OCI-LY3 (cell line): ENCODE data around the gene ATP5IF1.

Source experiments
- H2AFZ ChIP-seq: fragments of 200-600, 300-600 bp; shearing (Covaris generic); 2 replicates; pipeline ENCODE4 v1.6.0; 2014; ENCODE audit warnings: antibody characterized with exemption, low read depth, low read length
- H3K27ac ChIP-seq: fragments of 200-600, 300-600 bp; sonication (generic); 2 replicates; pipeline ENCODE4 v1.5.1; 2014; ENCODE audit warnings: mild to moderate bottlenecking, low read length, moderate library complexity, mixed read lengths
- H3K27me3 ChIP-seq: fragments of 200-600, 300-600 bp; sonication (generic); 2 replicates; pipeline ENCODE4 v1.6.1; 2014; ENCODE audit warnings: low read depth, low read length, mixed read lengths
- H3K36me3 ChIP-seq: fragments of 200-600, 300-600 bp; sonication (generic); replicated peaks from 2 replicates; pipeline ENCODE3; 2014; ENCODE audit warnings: low read depth, low read length, mixed read lengths
- H3K4me1 ChIP-seq: fragments of 300-600, 200-600 bp; sonication (generic); 2 replicates; pipeline ENCODE4 v1.6.1; 2014; ENCODE audit warnings: low read length, mixed read lengths
- H3K4me2 ChIP-seq: fragments of 200-600, 300-600 bp; sonication (generic); 2 replicates; pipeline ENCODE4 v1.6.1; 2014; ENCODE audit warnings: low read length, mixed read lengths
- H3K4me3 ChIP-seq: fragments of 300-600, 200-600 bp; sonication (generic); 2 replicates; pipeline ENCODE4 v1.5.1; 2014; ENCODE audit warnings: antibody characterized with exemption, mild to moderate bottlenecking, low read length, moderate library complexity
- H3K79me2 ChIP-seq: fragments of 300-600, 200-600 bp; shearing (Covaris generic); 2 replicates; pipeline ENCODE4 v1.6.1; 2014; ENCODE audit warnings: mild to moderate bottlenecking, low read length, mixed read lengths
- H3K9ac ChIP-seq: fragments of 300-600, 200-600 bp; shearing (Covaris generic); 2 replicates; pipeline ENCODE4 v1.6.0; 2014; ENCODE audit warnings: mild to moderate bottlenecking, low read length, moderate library complexity
- H3K9me3 ChIP-seq: fragments of 200-600, 300-600 bp; shearing (Covaris generic); 2 replicates; pipeline ENCODE4 v1.6.1; 2014; ENCODE audit warnings: low read length, mixed read lengths; ENCODE audit not compliant: insufficient read depth
- H4K20me1 ChIP-seq: fragments of 200-600, 300-600 bp; sonication (generic); 2 replicates; pipeline ENCODE4 v1.6.1; 2016; ENCODE audit warnings: low read length, mixed read lengths; ENCODE audit not compliant: insufficient read depth
- CTCF ChIP-seq: fragments of 200-600, 300-600 bp; sonication (generic); IDR thresholded peaks from 2 replicates; pipeline ENCODE4 v1.5.1; 2014; ENCODE audit warnings: antibody characterized with exemption, low read length, low read depth
- EZH2phosphoT487 ChIP-seq: fragments of 200-600 bp; shearing (Covaris generic); IDR thresholded peaks from 2 replicates; pipeline ENCODE4 v1.6.1; 2018; ENCODE audit warnings: antibody characterized with exemption, mixed run types, low read depth

Gene ATP5IF1

DNA sequence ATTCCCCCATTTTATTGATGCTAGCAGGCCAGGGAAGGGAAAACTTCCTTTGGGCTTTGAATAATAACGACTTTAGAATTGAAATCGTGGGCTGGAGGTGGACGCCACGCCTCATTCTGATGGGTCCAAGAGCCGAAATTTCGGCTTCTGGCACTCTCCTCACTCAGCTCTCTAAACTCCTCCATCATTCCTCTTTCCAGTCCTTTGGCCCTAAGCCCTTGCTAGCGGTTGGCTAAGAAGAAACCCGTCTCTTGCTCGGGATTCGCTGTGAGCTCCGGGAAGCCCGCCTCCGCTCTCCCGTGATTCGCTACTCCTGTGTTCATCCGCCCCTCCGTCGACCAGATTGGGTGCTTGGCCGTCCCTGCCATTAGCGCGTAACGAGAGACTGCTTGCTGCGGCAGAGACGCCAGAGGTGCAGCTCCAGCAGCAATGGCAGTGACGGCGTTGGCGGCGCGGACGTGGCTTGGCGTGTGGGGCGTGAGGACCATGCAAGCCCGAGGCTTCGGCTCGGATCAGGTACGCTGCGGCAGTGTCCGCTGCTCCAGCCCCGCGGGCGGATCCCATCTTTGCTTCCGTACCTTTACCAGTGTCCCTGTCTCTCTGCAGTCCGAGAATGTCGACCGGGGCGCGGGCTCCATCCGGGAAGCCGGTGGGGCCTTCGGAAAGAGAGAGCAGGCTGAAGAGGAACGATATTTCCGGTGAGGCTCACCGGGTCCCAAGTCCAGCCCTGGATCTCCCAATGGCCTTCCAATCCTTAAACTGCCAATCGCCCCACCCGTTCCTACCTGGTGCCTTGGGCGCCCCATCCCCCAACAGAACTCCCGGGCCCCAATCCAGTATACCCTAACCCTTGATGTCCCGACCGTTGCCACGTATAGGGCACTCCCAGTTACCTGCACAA lies at the start of gene ATP5IF1:
Gene ATP5IF1, plus strand, starts transcription at position 370 of the 901 bp plus-strand sequence. Its CDS starts 60 bp downstream, at position 430.
- peak within 1 kb of the TSS; percentile 41 for H3K27ac ChIP-seq
- no peaks in the 10 kb centered on the region for H3K27me3 ChIP-seq
- peak within 1 kb of the TSS; percentile 92 for H2AFZ ChIP-seq
- H3K36me3 ChIP-seq: peaks cover 8% of the 10 kb centered on the region
- H3K4me1 ChIP-seq: peaks cover 9% of the 10 kb centered on the region
- H4K20me1 ChIP-seq: no peaks in the 10 kb centered on the region
- H3K9me3 ChIP-seq: no peaks in the 10 kb centered on the region
- H3K4me2 ChIP-seq: peak within 1 kb of the TSS; percentile 89
- TF ChIP-seq EZH2phosphoT487 (no peak), CTCF (no peak)
- peak within 1 kb of the TSS; percentile 96 for H3K9ac ChIP-seq
- peak within 1 kb of the TSS; percentile 100 for H3K4me3 ChIP-seq
- H3K79me2 ChIP-seq: peaks cover 29% of the 10 kb centered on the region

DNA sequence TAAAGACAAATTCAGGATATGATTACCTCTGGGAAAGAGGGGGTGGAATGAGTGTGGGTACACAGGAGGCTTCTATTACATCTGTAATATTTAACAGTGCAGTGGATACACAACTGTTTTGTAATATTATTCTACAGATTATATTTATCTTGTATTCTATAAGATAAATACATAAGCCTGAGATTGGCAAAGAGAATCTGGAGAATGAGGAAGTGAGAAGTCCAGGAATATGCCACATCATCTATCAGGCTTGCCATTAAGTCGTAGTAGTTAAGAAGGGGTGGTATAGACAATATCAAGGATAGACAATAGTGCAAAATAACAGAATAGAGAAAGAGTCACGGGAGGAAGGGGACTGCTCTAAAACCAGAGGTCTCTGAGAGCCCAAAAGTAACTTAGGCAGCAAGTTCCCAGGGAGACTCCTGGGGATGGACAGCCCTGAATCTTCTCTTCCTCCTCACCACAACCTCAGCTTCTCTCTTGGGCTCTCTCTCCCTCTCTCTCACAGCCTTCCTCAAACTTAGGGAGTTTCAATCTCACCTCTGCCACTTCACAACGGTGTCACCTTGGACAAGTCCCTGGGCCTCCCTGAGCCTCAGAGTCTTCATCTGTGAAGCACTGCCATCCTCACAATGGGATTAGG lies 45.5 kb upstream of the ATP5IF1 start:
- no peak for TF ChIP-seq CTCF
- H3K36me3 ChIP-seq: no peaks in the 10 kb centered on the region
- no peaks in the 10 kb centered on the region for H4K20me1 ChIP-seq
- H3K4me1 ChIP-seq: no peaks in the 10 kb centered on the region
- H3K27ac ChIP-seq: no peak overlapping the region
- no peak overlapping the region for H3K4me2 ChIP-seq
- H2AFZ ChIP-seq: no peak overlapping the region
- no peaks in the 10 kb centered on the region for H3K79me2 ChIP-seq
- no peaks in the 10 kb centered on the region for H3K9me3 ChIP-seq
- H3K4me3 ChIP-seq: no peak overlapping the region
- no peak overlapping the region for H3K9ac ChIP-seq
- H3K27me3 ChIP-seq: no peaks in the 10 kb centered on the region

DNA sequence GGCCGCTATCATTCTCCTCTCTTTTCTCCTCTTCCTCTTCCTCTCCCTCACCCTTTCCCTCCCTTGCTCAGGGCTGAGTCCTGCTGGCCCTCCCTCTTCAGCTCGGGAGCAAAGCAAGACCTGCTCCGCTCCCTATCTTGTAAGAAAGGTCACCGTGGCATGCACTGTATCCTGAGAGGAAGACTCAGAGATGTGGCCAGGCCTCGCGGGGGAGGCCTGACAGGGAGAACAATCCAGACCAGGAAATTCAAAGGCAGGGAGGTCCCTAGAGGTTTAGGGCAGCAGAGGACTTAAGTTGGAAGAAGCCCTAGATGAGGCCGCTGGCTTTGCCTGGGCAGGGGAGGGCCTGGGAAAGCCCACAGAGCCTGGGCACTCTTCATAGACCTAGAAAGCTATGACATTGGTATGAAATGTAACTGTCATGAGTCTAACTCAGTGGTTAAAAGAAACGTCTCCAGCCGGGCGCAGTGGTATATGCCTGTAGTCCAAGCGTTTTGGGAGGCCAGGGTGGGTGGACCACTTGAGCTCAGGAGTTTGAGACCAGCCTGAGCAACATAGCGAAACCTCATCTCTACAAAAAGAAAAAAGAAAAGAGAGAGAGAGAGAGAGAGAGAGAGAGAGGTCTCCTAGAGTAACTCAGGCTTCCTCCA lies 44.8 kb upstream of the ATP5IF1 start:
- Histone ChIP-seq H2AFZ (no peak overlapping the region), H3K4me1 (no peaks in the 10 kb centered on the region)

More for the DNA sequence above, 44.8 kb upstream of the ATP5IF1 start:
- TF ChIP-seq CTCF (no peak), EZH2phosphoT487 (no peak)
- no peaks in the 10 kb centered on the region for H3K9me3 ChIP-seq
- no peak overlapping the region for H3K4me3 ChIP-seq
- no peak overlapping the region for H3K9ac ChIP-seq
- no peaks in the 10 kb centered on the region for H4K20me1 ChIP-seq
- no peaks in the 10 kb centered on the region for H3K27me3 ChIP-seq
- no peak overlapping the region for H3K4me2 ChIP-seq
- no peak overlapping the region for H3K27ac ChIP-seq
- H3K79me2 ChIP-seq: no peaks in the 10 kb centered on the region
- H3K36me3 ChIP-seq: no peaks in the 10 kb centered on the region
